HG03196 (cell line): Measurements from ENCODE around the gene HIF1AN.

Source experiments
- ATAC-seq: cut with Tn5 transposase; IDR thresholded peaks from one replicate; pipeline ENCODE4 v1.9.1; 2021; ENCODE audit not compliant: unreplicated experiment

Gene HIF1AN

GRCh38 chr10:100520811-100521210, 14.9 kb upstream of the HIF1AN start:
- ATAC-seq: no peak

- ATAC-seq: no peak
Measured at GRCh38 chr10:100522107-100522801, 13.5 kb upstream of the HIF1AN start.

- ATAC-seq: no peak
Measured at GRCh38 chr10:100522945-100523344, 12.8 kb upstream of the HIF1AN start.

GRCh38 chr10:100524206-100524605, 11.5 kb upstream of the HIF1AN start:
- ATAC-seq: no peak

- ATAC-seq: no peak
Measured at GRCh38 chr10:100524638-100525037, 11.1 kb upstream of the HIF1AN start.

- no peak for ATAC-seq
Measured at GRCh38 chr10:100528123-100528886, 7.4 kb upstream of the HIF1AN start.

- ATAC-seq: peak; percentile 8
Measured at GRCh38 chr10:100528921-100529474, 6.7 kb upstream of the HIF1AN start.

- peak; percentile 57 for ATAC-seq
Measured at GRCh38 chr10:100529475-100530298, 6.1 kb upstream of the HIF1AN start, which contains the start of gene NDUFB8. Gene NDUFB8, minus strand, starts transcription at chr10:100529871. Its CDS starts 20 bp downstream, at chr10:100529851.

- ATAC-seq: no peak
Measured at GRCh38 chr10:100531761-100532160, 4.0 kb upstream of the HIF1AN start.

GRCh38 chr10:100534726-100535125, 1.0 kb upstream of the HIF1AN start:
- ATAC-seq: no peak

GRCh38 chr10:100535338-100535714, 417 bp upstream of the HIF1AN start:
- no peak for ATAC-seq

- no peak for ATAC-seq
Measured at GRCh38 chr10:100537475-100537874, 1.7 kb downstream of the HIF1AN start.

- no peak for ATAC-seq
Measured at GRCh38 chr10:100544950-100545349, 9.2 kb downstream of the HIF1AN start.

- ATAC-seq: no peak
Measured at GRCh38 chr10:100551196-100551595, 15.5 kb downstream of the HIF1AN start.

- no peak for ATAC-seq
Measured at GRCh38 chr10:100551738-100552137, 16.0 kb downstream of the HIF1AN start.

GRCh38 chr10:100553929-100554328, 18.2 kb downstream of the HIF1AN start:
- ATAC-seq: no peak

- no peak for ATAC-seq
Measured at GRCh38 chr10:100554902-100555301, 19.2 kb downstream of the HIF1AN start.

- ATAC-seq: no peak
Measured at GRCh38 chr10:100560248-100560647, 24.5 kb downstream of the HIF1AN start.

GRCh38 chr10:100561005-100561404, 25.3 kb downstream of the HIF1AN start:
- no peak for ATAC-seq

- ATAC-seq: peak; percentile 51
Measured at GRCh38 chr10:100562008-100562672, 26.4 kb downstream of the HIF1AN start.
